Measurements from ENCODE around the gene PTGDR2.

DNA sequence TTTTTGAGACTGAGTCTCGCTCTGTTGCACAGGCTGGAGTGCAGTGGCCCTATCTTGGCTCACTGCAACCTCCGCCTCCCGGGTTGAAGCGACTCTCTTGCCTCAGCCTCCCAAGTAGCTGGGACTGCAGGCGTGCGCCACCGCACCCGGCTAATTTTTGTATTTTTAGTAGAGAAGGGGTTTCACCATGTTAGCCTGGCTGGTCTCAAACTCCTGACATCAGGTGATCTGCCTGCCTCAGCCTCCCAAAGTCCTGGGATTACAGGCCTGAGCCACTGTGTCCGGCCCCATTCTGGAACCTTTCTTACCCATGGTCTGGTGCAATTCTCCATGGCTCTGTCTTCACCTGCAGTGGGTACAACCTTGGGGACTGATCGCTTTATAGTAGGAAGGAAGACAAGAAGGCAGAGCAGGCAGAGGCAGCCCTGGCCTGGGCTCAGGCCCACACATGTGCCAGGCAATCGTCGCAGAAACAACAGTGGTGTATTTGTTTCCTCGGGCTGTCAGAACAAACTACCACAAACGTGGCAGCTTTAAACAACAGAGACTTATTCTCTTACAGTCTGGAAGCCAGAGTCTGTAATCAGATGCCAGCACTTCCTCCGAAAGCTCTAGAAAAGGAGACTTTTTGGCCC, 4.0 kb upstream of the PTGDR2 start:
- TF ChIP-seq EZH2 (IDR thresholded peaks at IDR 0.05; ENCODE audit: borderline replicate concordance) (no peak), EZH2phosphoT487 (IDR thresholded peaks at IDR 0.05; ENCODE audit: low read depth, severe bottlenecking, unreplicated experiment) (no peak)
- TF ChIP-seq, protein P1, sequence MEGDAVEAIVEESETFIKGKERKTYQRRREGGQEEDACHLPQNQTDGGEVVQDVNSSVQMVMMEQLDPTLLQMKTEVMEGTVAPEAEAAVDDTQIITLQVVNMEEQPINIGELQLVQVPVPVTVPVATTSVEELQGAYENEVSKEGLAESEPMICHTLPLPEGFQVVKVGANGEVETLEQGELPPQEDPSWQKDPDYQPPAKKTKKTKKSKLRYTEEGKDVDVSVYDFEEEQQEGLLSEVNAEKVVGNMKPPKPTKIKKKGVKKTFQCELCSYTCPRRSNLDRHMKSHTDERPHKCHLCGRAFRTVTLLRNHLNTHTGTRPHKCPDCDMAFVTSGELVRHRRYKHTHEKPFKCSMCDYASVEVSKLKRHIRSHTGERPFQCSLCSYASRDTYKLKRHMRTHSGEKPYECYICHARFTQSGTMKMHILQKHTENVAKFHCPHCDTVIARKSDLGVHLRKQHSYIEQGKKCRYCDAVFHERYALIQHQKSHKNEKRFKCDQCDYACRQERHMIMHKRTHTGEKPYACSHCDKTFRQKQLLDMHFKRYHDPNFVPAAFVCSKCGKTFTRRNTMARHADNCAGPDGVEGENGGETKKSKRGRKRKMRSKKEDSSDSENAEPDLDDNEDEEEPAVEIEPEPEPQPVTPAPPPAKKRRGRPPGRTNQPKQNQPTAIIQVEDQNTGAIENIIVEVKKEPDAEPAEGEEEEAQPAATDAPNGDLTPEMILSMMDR (IDR thresholded peaks at IDR 0.05; ENCODE audit: poor library complexity) = no peak
